SK-N-SH (cell line): ENCODE data around the gene GNAI1.

Source experiments
- FOSL2 ChIP-seq: IDR thresholded peaks from 2 replicates; pipeline ENCODE4 v1.4.0; 2012; ENCODE audit warnings: low read depth, mild to moderate bottlenecking, moderate library complexity, borderline replicate concordance
- TF ChIP-seq, protein P1 (sequence below): fragments of 200-600 bp; sonication (generic); IDR thresholded peaks from 2 replicates; pipeline ENCODE4 v1.6.1; 2017; ENCODE audit warnings: antibody characterized with exemption, mild to moderate bottlenecking, moderate library complexity

DNA sequence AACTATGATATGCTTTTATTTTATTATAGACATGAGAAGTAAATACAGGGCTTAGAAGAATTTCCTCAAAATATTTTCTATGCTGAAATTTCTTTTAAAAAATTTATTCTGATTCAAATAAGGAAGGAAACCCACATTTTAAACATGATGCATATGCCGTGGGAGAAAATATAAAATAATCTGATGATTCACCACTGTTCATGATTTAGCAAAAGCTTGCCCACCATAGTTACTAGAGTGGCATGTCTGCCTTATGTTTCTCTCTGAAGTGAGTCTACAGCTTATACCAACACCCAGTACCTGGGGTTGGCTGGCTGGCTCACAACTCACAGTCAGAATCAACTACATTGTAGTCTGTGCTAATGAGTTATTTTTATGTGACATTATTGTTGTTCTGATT is 102.0 kb downstream of the GNAI1 start:
- TF ChIP-seq, protein P1, sequence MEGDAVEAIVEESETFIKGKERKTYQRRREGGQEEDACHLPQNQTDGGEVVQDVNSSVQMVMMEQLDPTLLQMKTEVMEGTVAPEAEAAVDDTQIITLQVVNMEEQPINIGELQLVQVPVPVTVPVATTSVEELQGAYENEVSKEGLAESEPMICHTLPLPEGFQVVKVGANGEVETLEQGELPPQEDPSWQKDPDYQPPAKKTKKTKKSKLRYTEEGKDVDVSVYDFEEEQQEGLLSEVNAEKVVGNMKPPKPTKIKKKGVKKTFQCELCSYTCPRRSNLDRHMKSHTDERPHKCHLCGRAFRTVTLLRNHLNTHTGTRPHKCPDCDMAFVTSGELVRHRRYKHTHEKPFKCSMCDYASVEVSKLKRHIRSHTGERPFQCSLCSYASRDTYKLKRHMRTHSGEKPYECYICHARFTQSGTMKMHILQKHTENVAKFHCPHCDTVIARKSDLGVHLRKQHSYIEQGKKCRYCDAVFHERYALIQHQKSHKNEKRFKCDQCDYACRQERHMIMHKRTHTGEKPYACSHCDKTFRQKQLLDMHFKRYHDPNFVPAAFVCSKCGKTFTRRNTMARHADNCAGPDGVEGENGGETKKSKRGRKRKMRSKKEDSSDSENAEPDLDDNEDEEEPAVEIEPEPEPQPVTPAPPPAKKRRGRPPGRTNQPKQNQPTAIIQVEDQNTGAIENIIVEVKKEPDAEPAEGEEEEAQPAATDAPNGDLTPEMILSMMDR = no peak
- no peak for TF ChIP-seq FOSL2
